A549 treated with RU486 at 1 μM for 4 hours (cell line): ENCODE results near the gene SDCBP2. TPM values are rescaled to one million over a fixed set of nuclear protein-coding genes. Genes with fewer than 3 reads are reported as not detected.

ENCODE experiments used
- total RNA-seq: library from RNA; stranded (reverse); fragments of 200-300 nt; extraction: Qiagen RNA extraction; gene quantifications from 5 replicates; pipeline ENCODE4 v1.2.3, GENCODE V29; 2022; ENCODE audit warnings: low read depth

Gene SDCBP2, protein sequence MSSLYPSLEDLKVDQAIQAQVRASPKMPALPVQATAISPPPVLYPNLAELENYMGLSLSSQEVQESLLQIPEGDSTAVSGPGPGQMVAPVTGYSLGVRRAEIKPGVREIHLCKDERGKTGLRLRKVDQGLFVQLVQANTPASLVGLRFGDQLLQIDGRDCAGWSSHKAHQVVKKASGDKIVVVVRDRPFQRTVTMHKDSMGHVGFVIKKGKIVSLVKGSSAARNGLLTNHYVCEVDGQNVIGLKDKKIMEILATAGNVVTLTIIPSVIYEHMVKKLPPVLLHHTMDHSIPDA
- 0.53 to 1.3 TPM (median 1.2 TPM) in 5 replicates for total RNA-seq

DNA sequence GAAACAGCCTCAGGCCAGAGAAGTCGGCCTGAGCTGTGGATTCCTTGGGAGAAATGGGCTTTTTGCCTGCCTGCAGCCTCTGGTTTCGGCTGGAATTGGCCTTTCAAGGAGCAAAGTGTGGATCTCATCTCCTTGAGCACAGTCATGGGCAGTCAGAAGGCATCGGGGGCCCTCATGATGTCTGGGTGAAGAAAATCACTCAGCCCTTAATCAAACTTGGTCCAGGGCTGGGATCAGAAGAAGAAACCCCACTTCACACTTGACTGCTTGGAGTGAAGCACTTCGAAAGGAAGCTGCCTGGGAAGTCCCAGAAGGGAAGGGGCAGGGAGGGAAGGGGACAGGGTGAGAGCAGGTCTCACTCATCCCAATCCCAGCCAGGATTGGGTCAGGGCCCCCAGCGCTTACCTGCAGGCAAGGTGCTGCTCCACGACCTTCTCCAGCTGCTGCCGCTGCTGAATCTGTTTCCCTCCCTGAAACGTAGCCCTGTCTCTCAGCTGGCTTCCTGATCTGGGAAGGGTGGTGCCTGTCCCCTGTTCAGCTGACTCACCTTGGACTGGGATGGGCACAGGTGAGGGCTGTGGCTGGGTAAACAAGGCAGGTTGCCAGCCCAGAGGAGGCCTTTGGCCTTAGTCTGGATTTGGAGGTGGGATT lies at the start of gene SDCBP2:
SDCBP2 (minus strand) TSS at position 460 of the 651 bp plus-strand sequence. CDS start 8,723 bp downstream, outside the sequence.

GRCh38 chr20:1266167-1266973 lies 62.6 kb downstream of the SDCBP2 start, which contains the start of gene SNPH:
TSS of gene SNPH (plus strand) at chr20:1266294. CDS start at chr20:1296240, 29,946 bp downstream.

Other genes starting within 250 kb of the SDCBP2 start
- 195 to 276 TPM (median 220 TPM) in 5 replicates for gene PSMF1, start 210.5 kb downstream of the SDCBP2 start, total RNA-seq
- gene TMEM74B, start 144.2 kb downstream of the SDCBP2 start, total RNA-seq: 3.1 to 5.1 TPM (median 4.0 TPM) in 5 replicates
- gene C20orf202, start 125.7 kb downstream of the SDCBP2 start, total RNA-seq: 0.09 to 0.12 TPM in 2 of 5 replicates, not detected in the others
- not detected in 5 replicates for gene RAD21L1, start 103.1 kb downstream of the SDCBP2 start, total RNA-seq
- gene SNPH, start 62.8 kb downstream of the SDCBP2 start, total RNA-seq: 3.7 to 5.3 TPM (median 4.1 TPM) in 5 replicates
- gene FKBP1A, start 63.9 kb upstream of the SDCBP2 start, total RNA-seq: 447 to 554 TPM (median 504 TPM) in 5 replicates
- gene NSFL1C, start 137.7 kb upstream of the SDCBP2 start, total RNA-seq: 110 to 150 TPM (median 118 TPM) in 5 replicates
- not detected in 5 replicates for gene SIRPB2, start 162.3 kb upstream of the SDCBP2 start, total RNA-seq
- gene SIRPD, start 228.6 kb upstream of the SDCBP2 start, total RNA-seq: not detected in 5 replicates